ENCODE results near the gene COX4I1. TPM values are rescaled to one million over a fixed set of nuclear protein-coding genes. Genes with fewer than 3 reads are reported as not detected.

Gene COX4I1
- total RNA-seq, 1 experiment from 2014 or later, result 506 TPM

DNA sequence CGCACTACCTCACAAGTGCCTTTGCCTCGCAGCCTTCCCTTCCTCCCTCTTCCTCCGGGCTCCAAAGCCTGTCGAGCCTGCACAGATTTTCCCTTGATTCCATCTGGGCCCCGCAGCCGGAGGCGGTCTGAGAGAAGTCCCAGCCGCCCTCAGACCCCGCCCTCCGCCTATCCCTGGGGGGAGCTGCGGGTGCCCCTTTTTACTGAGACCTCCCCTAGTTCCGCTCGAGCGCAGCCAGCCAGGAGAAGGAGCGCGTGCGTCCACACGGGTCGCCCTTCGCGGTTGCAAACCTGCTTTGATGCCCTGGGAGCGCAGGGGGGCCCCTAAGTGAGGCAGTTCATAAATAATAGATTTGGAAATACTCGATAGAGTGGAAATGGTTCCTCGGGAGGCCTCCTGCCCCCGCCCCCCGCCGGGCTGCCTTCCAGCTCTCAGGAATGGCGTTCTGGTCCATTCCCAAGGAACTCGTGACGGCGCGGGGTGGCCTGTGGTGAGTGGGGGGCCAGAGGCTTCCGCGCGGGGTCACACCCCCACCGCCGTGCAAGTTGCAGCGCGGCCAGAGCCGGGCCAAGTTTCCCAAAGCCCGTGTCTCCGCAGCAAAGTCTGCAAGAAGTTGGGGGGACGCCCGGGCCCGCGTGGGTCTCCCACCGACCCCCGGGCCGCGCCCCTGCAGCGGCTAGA is 49.2 kb upstream of the COX4I1 start:
- Histone ChIP-seq H3K9ac (ENCODE audit: extremely low read depth, insufficient read length, low read length) (no peak overlapping the region), H2BK15ac (ENCODE audit: low read depth, low read length) (no peak overlapping the region), H3K4ac (ENCODE audit: low read depth, low read length) (no peak overlapping the region), H3K56ac (ENCODE audit: insufficient read length, low read depth, low read length) (no peak overlapping the region), H3K23me2 (ENCODE audit: insufficient read length, low read depth, low read length, poor library complexity, severe bottlenecking) (peaks cover 8% of the 10 kb centered on the region), H4K8ac (replicated peaks; ENCODE audit: insufficient read length, low read depth, low read length) (no peak overlapping the region), H2BK20ac (ENCODE audit: low read depth, low read length, poor library complexity, severe bottlenecking) (no peak overlapping the region), H3K27me3 (ENCODE audit: insufficient read depth, low read length) (no peaks in the 10 kb centered on the region; the same call in 1 of the 2 replicates), H2BK12ac (ENCODE audit: insufficient read length, low read depth, low read length) (no peak overlapping the region), H3K9me3 (ENCODE audit: control insufficient read depth, low read depth, low read length) (no peaks in the 10 kb centered on the region), H2BK5ac (ENCODE audit: insufficient read length, low read length) (no peak overlapping the region), H3K14ac (ENCODE audit: insufficient read depth, low read length) (no peak overlapping the region), H3K79me1 (ENCODE audit: insufficient read depth, low read depth, low read length, poor library complexity, severe bottlenecking) (no peaks in the 10 kb centered on the region), H4K20me1 (ENCODE audit: control insufficient read depth, insufficient read depth, insufficient read length) (no peaks in the 10 kb centered on the region), H3K23ac (ENCODE audit: insufficient read length, low read depth, low read length) (no peak overlapping the region), H3K18ac (ENCODE audit: insufficient read length, low read depth, low read length) (no peak overlapping the region), H3K4me2 (ENCODE audit: insufficient read depth, insufficient read length, low read length) (peak overlapping the region; percentile 34), H4K91ac (ENCODE audit: insufficient read length, low read depth, low read length) (no peak overlapping the region), H3T11ph (ENCODE audit: low read length) (no peak overlapping the region), H3K27ac (ENCODE audit: insufficient read length, low read depth, low read length) (no peak overlapping the region), H2AFZ (ENCODE audit: low read length) (no peak overlapping the region), H3K79me2 (ENCODE audit: insufficient read depth, low read length) (no peaks in the 10 kb centered on the region), H3K4me1 (ENCODE audit: insufficient read depth, low read length) (peaks cover 8% of the 10 kb centered on the region; the same call in 1 of the 2 replicates), H2AK5ac (ENCODE audit: insufficient read length, low read length) (no peak overlapping the region), H4K5ac (ENCODE audit: insufficient read length, low read depth, low read length) (no peak overlapping the region), H2BK120ac (ENCODE audit: low read depth, low read length, poor library complexity, severe bottlenecking) (no peak overlapping the region)
- H3K36me3 Mint-ChIP-seq (ENCODE audit: insufficient read depth in 1 of 3, low read depth in 3 of 3), result no peaks in the 10 kb centered on the region; a peak in 1 of 7 replicates
- no CpG with 5 or more reads among the region's 51 CpGs for WGBS (ENCODE audit: extremely low coverage, insufficient read length, low lambda C conversion rate)
- no peak overlapping the region for H3K27ac Mint-ChIP-seq
- DNase-seq, result peak; percentile 55
- H3K4me3 Mint-ChIP-seq, result peak overlapping the region; percentile 79 to 93
- H3K4me1 Mint-ChIP-seq, result peaks cover 53 to 55% of the 10 kb centered on the region in 2 experiments
- TF ChIP-seq, protein P1, sequence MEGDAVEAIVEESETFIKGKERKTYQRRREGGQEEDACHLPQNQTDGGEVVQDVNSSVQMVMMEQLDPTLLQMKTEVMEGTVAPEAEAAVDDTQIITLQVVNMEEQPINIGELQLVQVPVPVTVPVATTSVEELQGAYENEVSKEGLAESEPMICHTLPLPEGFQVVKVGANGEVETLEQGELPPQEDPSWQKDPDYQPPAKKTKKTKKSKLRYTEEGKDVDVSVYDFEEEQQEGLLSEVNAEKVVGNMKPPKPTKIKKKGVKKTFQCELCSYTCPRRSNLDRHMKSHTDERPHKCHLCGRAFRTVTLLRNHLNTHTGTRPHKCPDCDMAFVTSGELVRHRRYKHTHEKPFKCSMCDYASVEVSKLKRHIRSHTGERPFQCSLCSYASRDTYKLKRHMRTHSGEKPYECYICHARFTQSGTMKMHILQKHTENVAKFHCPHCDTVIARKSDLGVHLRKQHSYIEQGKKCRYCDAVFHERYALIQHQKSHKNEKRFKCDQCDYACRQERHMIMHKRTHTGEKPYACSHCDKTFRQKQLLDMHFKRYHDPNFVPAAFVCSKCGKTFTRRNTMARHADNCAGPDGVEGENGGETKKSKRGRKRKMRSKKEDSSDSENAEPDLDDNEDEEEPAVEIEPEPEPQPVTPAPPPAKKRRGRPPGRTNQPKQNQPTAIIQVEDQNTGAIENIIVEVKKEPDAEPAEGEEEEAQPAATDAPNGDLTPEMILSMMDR (conservative IDR thresholded peaks at IDR 0.05), result no peak
- peaks cover 33% of the 10 kb centered on the region for H3K27me3 Mint-ChIP-seq (ENCODE audit: low read depth)
- no peaks in the 10 kb centered on the region for H3K9me3 Mint-ChIP-seq

Data from H9 (cell line).